ENCODE data around the gene GPAT3.

- TF ChIP-seq, protein P1, sequence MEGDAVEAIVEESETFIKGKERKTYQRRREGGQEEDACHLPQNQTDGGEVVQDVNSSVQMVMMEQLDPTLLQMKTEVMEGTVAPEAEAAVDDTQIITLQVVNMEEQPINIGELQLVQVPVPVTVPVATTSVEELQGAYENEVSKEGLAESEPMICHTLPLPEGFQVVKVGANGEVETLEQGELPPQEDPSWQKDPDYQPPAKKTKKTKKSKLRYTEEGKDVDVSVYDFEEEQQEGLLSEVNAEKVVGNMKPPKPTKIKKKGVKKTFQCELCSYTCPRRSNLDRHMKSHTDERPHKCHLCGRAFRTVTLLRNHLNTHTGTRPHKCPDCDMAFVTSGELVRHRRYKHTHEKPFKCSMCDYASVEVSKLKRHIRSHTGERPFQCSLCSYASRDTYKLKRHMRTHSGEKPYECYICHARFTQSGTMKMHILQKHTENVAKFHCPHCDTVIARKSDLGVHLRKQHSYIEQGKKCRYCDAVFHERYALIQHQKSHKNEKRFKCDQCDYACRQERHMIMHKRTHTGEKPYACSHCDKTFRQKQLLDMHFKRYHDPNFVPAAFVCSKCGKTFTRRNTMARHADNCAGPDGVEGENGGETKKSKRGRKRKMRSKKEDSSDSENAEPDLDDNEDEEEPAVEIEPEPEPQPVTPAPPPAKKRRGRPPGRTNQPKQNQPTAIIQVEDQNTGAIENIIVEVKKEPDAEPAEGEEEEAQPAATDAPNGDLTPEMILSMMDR (conservative IDR thresholded peaks at IDR 0.05; ENCODE audit: low read depth, low read length), result no peak
- TF ChIP-seq EZH2 (IDR thresholded peaks at IDR 0.05; ENCODE audit: low read length, unreplicated experiment) (no peak), EZH2phosphoT487 (IDR thresholded peaks at IDR 0.05; ENCODE audit: borderline replicate concordance, low read length) (no peak)
These were observed 28.1 kb downstream of the GPAT3 start for GRCh38 chr4:83563998-83564397.

Data from PC-3 (cell line).